ENCODE measurements around the gene MAP2K3.

The MAP2K3 gene

GRCh38 chr17:21252796-21253645 lies 31.5 kb upstream of the MAP2K3 start, which contains the start of gene NATD1:
TSS of gene NATD1 (minus strand) at chr17:21253410. CDS start at chr17:21253264, 146 bp downstream.
- DNase-seq: peak; percentile 86 to 92

- DNase-seq: no peak
Observed at GRCh38 chr17:21253646-21254441, 30.7 kb upstream of the MAP2K3 start.

- no peak for DNase-seq
Observed at GRCh38 chr17:21258593-21258992, 25.9 kb upstream of the MAP2K3 start.

- no peak for DNase-seq
Observed at GRCh38 chr17:21262259-21262993, 22.1 kb upstream of the MAP2K3 start.

- no peak for DNase-seq
Observed at GRCh38 chr17:21263376-21263775, 21.1 kb upstream of the MAP2K3 start.

GRCh38 chr17:21268596-21269188 lies 15.8 kb upstream of the MAP2K3 start:
- DNase-seq: no peak

- DNase-seq: no peak
Observed at GRCh38 chr17:21269394-21269793, 15.1 kb upstream of the MAP2K3 start.

- no peak for DNase-seq
Observed at GRCh38 chr17:21271454-21272183, 12.9 kb upstream of the MAP2K3 start.

GRCh38 chr17:21272250-21272649 lies 12.3 kb upstream of the MAP2K3 start:
- DNase-seq: no peak

- peak in 1 of 2 experiments; percentile 42 for DNase-seq
Observed at GRCh38 chr17:21272881-21273792, 11.4 kb upstream of the MAP2K3 start.

- peak in 1 of 2 experiments; percentile 35 for DNase-seq
Observed at GRCh38 chr17:21275047-21275578, 9.4 kb upstream of the MAP2K3 start.

- DNase-seq: peak; percentile 87 to 96
Observed at GRCh38 chr17:21275579-21276263, 8.8 kb upstream of the MAP2K3 start.

- DNase-seq: no peak
Observed at GRCh38 chr17:21276264-21276588, 8.3 kb upstream of the MAP2K3 start.

GRCh38 chr17:21277332-21277731 lies 7.2 kb upstream of the MAP2K3 start:
- DNase-seq: no peak

GRCh38 chr17:21278450-21279197 lies 5.9 kb upstream of the MAP2K3 start:
- DNase-seq: no peak

- no peak for DNase-seq
Observed at GRCh38 chr17:21279198-21279535, 5.3 kb upstream of the MAP2K3 start.

- DNase-seq: no peak
Observed at GRCh38 chr17:21279582-21279981, 4.9 kb upstream of the MAP2K3 start.

- peak; percentile 90 to 92 for DNase-seq
Observed at GRCh38 chr17:21280081-21280518, 4.4 kb upstream of the MAP2K3 start.

- DNase-seq: no peak
Observed at GRCh38 chr17:21282231-21282630, 2.3 kb upstream of the MAP2K3 start.
